HCT116 (cell line): ENCODE data around the gene MYLK.

Experiments
- CBX3 ChIP-seq: IDR thresholded peaks from 2 replicates; pipeline ENCODE4 v1.6.1; 2012; ENCODE audit warnings: low read depth
- CEBPB ChIP-seq: IDR thresholded peaks from 2 replicates; pipeline ENCODE4 v1.6.1; 2012; ENCODE audit warnings: low read depth
- CTCF ChIP-seq, 3 experiments: fragments of 200-600 bp in 1 of 3; sonication (generic) in 1 of 3; IDR thresholded peaks in 2 of 3; conservative IDR thresholded peaks in 1 of 3; 2 replicates each; pipeline ENCODE4 v1.5.1; 2012 to 2017; ENCODE audit warnings: low read depth in 2 of 3, low read length in 2 of 3, antibody characterized with exemption in 1 of 3, borderline replicate concordance in 1 of 3, control low read depth in 1 of 3, mild to moderate bottlenecking in 1 of 3, mixed read lengths in 1 of 3, mixed run types in 1 of 3, moderate library complexity in 1 of 3; ENCODE audit not compliant: insufficient read depth in 1 of 3
- EZH2 ChIP-seq: fragments of 200-600 bp; sonication (generic); IDR thresholded peaks from 2 replicates; pipeline ENCODE4 v1.6.1; 2017; ENCODE audit warnings: antibody characterized with exemption, mixed run types
- JUND ChIP-seq: IDR thresholded peaks from 2 replicates; pipeline ENCODE4 v1.6.1; 2012
- MAX ChIP-seq: IDR thresholded peaks from 2 replicates; pipeline ENCODE4 v1.6.1; 2012
- POLR2A ChIP-seq: IDR thresholded peaks from 2 replicates; pipeline ENCODE4 v1.7.0; 2011; ENCODE audit warnings: borderline replicate concordance; ENCODE audit not compliant: insufficient read depth, insufficient read length; ENCODE audit errors: extremely low read depth
- POLR2AphosphoS5 ChIP-seq: IDR thresholded peaks from 2 replicates; pipeline ENCODE4 v1.6.1; 2011; ENCODE audit warnings: mild to moderate bottlenecking, low read depth, low read length, moderate library complexity
- RAD21 ChIP-seq: IDR thresholded peaks from 2 replicates; pipeline ENCODE4 v1.6.1; 2012; ENCODE audit warnings: low read depth, mild to moderate bottlenecking
- SP1 ChIP-seq: IDR thresholded peaks from 2 replicates; pipeline ENCODE4 v1.6.1; 2012; ENCODE audit warnings: low read depth
- ZNF274 ChIP-seq: fragments of 200-500 bp; sonication (Bioruptor generic); IDR thresholded peaks from 2 replicates; pipeline ENCODE4 v1.6.1; 2014; ENCODE audit warnings: mild to moderate bottlenecking, low read depth, low read length, inconsistent platforms
- TF ChIP-seq, protein P1 (sequence below): IDR thresholded peaks from 2 replicates; pipeline ENCODE4 v1.6.1; 2012

- TF ChIP-seq CTCF (IDR thresholded peaks at IDR 0.05 in 2 of 3, conservative IDR thresholded peaks at IDR 0.05 in 1 of 3; ENCODE audit: borderline replicate concordance in 1 of 3, insufficient read depth in 1 of 3, low read depth in 2 of 3, low read length in 2 of 3) = no peak
- TF ChIP-seq ZNF274 = no peak
- no peak for TF ChIP-seq POLR2A
- TF ChIP-seq EZH2 = no peak
- TF ChIP-seq POLR2AphosphoS5 = no peak
- TF ChIP-seq CEBPB = no peak
- TF ChIP-seq RAD21 = no peak
- no peak for TF ChIP-seq MAX
- TF ChIP-seq, protein P1, sequence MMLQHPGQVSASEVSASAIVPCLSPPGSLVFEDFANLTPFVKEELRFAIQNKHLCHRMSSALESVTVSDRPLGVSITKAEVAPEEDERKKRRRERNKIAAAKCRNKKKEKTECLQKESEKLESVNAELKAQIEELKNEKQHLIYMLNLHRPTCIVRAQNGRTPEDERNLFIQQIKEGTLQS = no peak
- no peak for TF ChIP-seq CBX3
- no peak for TF ChIP-seq JUND
- TF ChIP-seq SP1 = no peak
Observed at GRCh38 chr3:123686251-123686650, 197.9 kb downstream of the MYLK start.
